PFSK-1 (cell line): Measurements from ENCODE around the gene NDUFA12.

Source experiments
- FOXP2 ChIP-seq: optimal IDR thresholded peaks from 2 replicates; pipeline ENCODE3; 2011; ENCODE audit warnings: borderline replicate concordance, control low read depth, inconsistent platforms; ENCODE audit not compliant: insufficient read depth; ENCODE audit errors: extremely low read length, extremely low read depth
- POLR2AphosphoS5 ChIP-seq: IDR thresholded peaks from 2 replicates; pipeline ENCODE4 v1.6.1; 2012; ENCODE audit warnings: low read depth, mild to moderate bottlenecking, control low read depth, low read length, moderate library complexity
- REST ChIP-seq, 2 experiments: IDR thresholded peaks; 2 replicates each; pipeline versions ENCODE4 v1.6.1 to v1.8.0; 2011 to 2012; ENCODE audit warnings: low read depth in 2 of 2, low read length in 2 of 2, control low read depth in 1 of 2, inconsistent platforms in 1 of 2, mild to moderate bottlenecking in 1 of 2, moderate library complexity in 1 of 2; ENCODE audit not compliant: insufficient read depth in 1 of 2
- SIN3A ChIP-seq: IDR thresholded peaks from 2 replicates; pipeline ENCODE4 v1.6.1; 2012; ENCODE audit warnings: mild to moderate bottlenecking, low read length, moderate library complexity, borderline replicate concordance; ENCODE audit not compliant: insufficient read depth
- TAF1 ChIP-seq: IDR thresholded peaks from 2 replicates; pipeline ENCODE4 v1.6.1; 2012; ENCODE audit warnings: low read length, control low read depth, borderline replicate concordance; ENCODE audit not compliant: insufficient read depth

The NDUFA12 gene

GRCh38 chr12:94965982-94966630 lies 37.4 kb downstream of the NDUFA12 start:
- no peak for TF ChIP-seq SIN3A
- no peak for TF ChIP-seq POLR2AphosphoS5
- no peak for TF ChIP-seq REST (IDR thresholded peaks at IDR 0.05; ENCODE audit: insufficient read depth in 1 of 2, low read depth in 2 of 2, low read length in 2 of 2)
- TF ChIP-seq FOXP2 = no peak
- TF ChIP-seq TAF1 = no peak

GRCh38 chr12:94963649-94964048 lies 39.8 kb downstream of the NDUFA12 start:
- TF ChIP-seq POLR2AphosphoS5 = no peak
- TF ChIP-seq SIN3A = no peak
- TF ChIP-seq REST (IDR thresholded peaks at IDR 0.05; ENCODE audit: insufficient read depth in 1 of 2, low read depth in 2 of 2, low read length in 2 of 2) = no peak
- no peak for TF ChIP-seq TAF1
- TF ChIP-seq FOXP2 = no peak

- TF ChIP-seq TAF1 = no peak
- TF ChIP-seq REST (IDR thresholded peaks at IDR 0.05; ENCODE audit: insufficient read depth in 1 of 2, low read depth in 2 of 2, low read length in 2 of 2) = no peak
- TF ChIP-seq POLR2AphosphoS5 = no peak
- TF ChIP-seq FOXP2 = no peak
- TF ChIP-seq SIN3A = no peak
Measured at GRCh38 chr12:94962670-94963069, 40.8 kb downstream of the NDUFA12 start.

GRCh38 chr12:94961911-94962310 lies 41.6 kb downstream of the NDUFA12 start:
- TF ChIP-seq REST (IDR thresholded peaks at IDR 0.05; ENCODE audit: insufficient read depth in 1 of 2, low read depth in 2 of 2, low read length in 2 of 2) (no peak), POLR2AphosphoS5 (no peak), SIN3A (no peak), FOXP2 (no peak), TAF1 (no peak)

GRCh38 chr12:94961256-94961824 lies 42.2 kb downstream of the NDUFA12 start:
- TF ChIP-seq SIN3A (no peak), POLR2AphosphoS5 (no peak), REST (IDR thresholded peaks at IDR 0.05; ENCODE audit: insufficient read depth in 1 of 2, low read depth in 2 of 2, low read length in 2 of 2) (no peak), TAF1 (no peak), FOXP2 (no peak)
